NCI-H1092 treated with DMSO at 0.1 percent for 48 hours (cell line): Measurements from ENCODE around the gene MAIP1.
A peak's percentile ranks its signal among the peaks of the same experiment; 100 is the strongest.

Experiments
- DNase-seq: peaks from one replicate; lab custom pipeline; 2025; lab: John Stamatoyannopoulos, UW

Gene MAIP1

GRCh38 chr2:199950396-199950795 lies 5.0 kb upstream of the MAIP1 start:
- no peak for DNase-seq

DNA sequence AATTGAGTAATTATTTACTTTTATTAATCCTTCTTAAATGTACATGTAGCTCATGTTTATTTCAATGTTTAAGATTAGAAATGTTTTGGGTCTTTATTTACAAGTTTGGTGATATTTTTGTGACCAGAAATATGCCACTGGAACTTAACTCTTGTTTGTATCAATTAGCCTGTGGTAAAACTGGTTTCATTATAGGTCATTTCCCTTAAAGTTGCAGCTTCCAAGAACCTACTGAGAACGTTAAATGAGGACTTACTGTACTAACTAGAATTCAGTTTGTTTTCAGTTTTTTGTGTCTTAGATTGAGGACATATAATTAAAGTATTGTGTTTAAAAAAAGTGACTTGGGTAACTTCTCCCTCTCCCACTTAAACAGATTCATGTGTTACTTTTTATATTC lies 4.4 kb upstream of the MAIP1 start:
- no peak for DNase-seq

DNA sequence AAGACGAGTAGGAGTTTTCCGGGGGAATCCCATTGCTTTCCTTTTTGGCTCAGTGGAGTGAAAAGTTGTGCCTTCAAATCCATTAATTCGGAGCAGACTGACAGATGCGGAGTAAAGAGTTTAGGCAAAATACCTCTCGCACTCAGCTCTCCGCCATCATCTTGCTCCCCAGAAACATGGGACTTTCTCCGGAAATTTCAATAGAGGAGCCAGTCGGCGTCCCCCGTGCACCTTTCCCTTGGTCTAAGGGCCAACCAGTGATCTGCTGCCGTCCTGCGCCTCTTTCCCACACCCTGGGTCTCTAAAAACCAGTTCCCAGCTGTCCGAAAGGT lies 409 bp upstream of the MAIP1 start:
- peak; percentile 56 for DNase-seq

GRCh38 chr2:199956062-199956380 lies 639 bp downstream of the MAIP1 start:
- no peak for DNase-seq

- no peak for DNase-seq
These were observed 2.6 kb downstream of the MAIP1 start for GRCh38 chr2:199958014-199958413.

- no peak for DNase-seq
These were observed 6.8 kb downstream of the MAIP1 start for GRCh38 chr2:199962203-199962602.

GRCh38 chr2:199966405-199966804 lies 11.0 kb downstream of the MAIP1 start:
- DNase-seq, result no peak

DNA sequence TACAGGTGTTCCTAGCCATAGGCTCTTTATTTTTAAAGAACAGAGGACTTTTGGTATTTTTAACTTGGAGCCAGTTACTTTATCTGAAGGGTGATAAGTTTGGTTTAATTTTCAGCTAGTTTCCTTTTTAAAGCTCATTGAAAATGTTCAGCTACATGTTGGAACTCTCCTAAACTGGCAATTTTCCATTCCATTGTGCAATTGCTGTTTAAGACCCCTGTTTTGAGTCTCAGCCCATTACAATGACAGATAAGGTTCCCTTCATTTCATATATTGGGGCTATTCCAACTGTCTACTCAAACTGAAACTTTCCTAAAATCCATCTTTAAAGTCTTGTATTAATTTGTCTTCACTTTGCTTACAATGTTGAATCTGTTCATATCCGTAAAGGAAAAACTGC lies 11.6 kb downstream of the MAIP1 start:
- no peak for DNase-seq

DNA sequence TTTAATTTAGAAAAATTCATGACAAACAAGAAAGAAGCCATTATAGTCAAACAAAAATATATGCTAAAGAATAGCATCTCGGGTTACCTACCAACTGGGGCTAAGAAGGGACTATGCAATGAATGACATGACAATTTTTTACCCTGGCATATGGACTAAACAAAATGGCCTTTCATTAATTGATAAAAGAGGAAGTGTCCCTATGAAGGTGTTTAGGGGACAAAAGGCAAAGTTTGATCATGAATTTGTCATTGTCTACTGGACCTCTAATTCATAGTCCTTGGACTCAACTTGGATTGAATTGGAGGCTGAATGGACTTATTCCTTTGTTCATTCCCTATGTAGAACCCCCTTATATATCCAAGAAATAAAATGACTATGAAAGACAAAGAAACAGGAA lies 12.7 kb downstream of the MAIP1 start:
- no peak for DNase-seq

- DNase-seq, result no peak
These were observed 16.8 kb downstream of the MAIP1 start for GRCh38 chr2:199972088-199972626.

- DNase-seq, result peak; percentile 8
These were observed 18.3 kb downstream of the MAIP1 start for GRCh38 chr2:199973703-199974102.

GRCh38 chr2:199975273-199975895 lies 20.0 kb downstream of the MAIP1 start:
- DNase-seq, result no peak

DNA sequence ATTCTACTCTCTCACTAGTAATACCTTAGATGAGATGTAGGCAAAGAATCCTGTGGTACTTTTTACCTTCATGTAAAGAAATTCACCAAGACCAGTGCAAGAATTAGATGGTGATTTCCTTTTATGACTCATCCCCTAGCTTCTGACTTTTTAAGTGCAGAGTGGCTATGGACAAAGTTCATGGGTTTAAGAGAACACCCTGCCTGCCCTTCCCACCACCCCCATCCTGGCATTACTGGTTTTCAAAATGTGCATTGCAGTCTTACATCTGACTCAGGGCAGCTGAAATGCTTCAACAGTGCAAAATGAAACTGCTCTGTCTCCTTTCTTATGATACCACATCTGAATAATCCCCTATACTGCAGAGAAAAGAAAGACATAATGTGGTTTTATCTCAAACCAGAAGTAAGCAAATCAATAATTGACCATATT lies 22.6 kb downstream of the MAIP1 start:
- DNase-seq, result no peak

GRCh38 chr2:199979398-199979797 lies 24.0 kb downstream of the MAIP1 start:
- no peak for DNase-seq

DNA sequence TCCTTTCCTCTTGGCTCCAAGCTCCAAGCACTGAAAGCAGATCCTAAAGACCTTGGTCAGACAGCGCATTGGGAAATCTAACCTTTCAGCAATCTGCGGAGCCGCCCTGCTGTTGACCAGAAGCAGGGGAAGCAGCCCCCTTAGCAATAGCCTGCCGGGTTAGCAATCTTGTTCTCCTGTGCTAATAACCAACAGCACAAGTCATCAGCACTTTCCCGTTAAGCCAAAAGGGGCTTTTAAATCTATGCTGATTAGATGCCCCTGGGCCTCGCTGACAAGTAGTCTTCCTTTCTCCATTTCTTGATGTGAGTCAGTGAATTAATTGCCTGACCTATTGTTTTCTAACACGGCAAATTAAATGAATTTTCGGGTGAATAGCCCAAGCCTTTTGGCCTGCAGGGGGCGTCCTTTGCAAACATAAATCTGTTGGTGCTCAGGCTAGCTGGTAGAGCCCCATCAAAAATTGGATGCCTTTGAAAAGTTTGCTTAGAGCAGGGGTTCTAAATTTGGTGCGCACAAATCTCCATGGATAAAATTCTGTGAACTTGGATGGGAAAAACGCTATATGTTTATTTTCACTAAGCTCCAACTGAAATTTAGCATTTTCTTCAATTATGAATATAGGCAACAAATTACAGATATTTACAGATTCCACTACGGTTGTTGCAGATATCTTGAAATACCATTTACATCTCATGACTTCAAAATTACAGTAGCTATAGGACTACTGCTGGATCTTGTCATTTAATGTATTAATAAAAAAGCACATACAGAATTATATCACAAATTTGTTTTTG lies 24.6 kb downstream of the MAIP1 start:
- DNase-seq, result peak; percentile 37

DNA sequence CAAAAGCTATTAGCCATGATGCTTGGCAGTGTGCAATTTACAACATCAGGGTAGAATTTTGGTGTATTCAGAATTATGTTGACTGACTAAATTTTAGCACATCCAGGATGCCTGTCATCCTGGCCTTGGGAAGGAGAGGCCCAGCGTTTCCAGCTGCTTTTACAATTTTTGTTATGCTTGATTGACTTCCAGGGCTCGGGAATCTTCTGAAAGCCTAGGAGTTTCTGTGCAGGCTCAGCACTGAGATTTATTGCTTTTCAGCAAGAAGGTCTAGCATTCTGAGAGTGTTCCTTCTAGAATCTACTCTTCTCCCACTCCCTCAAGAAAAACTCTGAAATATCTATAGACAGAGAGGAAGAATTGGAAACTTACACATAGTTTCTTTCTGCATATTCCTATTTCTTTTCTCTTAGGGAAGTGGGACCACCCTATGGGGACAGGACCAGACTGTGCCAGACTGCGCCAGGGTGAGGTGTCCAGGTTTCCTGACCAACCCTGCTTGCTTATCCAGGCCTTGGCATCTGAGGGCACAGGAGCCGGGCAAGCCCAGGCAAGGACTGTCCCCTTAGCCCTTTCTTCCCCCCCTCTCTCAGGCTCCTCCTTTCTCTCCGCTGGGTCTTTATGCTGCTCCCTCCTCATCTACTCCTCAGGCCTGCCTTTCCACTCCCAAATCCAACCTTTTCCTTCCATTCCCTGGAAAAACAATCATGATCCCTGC lies 26.9 kb downstream of the MAIP1 start:
- no peak for DNase-seq

GRCh38 chr2:199983534-199983933 lies 28.2 kb downstream of the MAIP1 start:
- no peak for DNase-seq

- no peak for DNase-seq
These were observed 28.8 kb downstream of the MAIP1 start for GRCh38 chr2:199984159-199984558.

DNA sequence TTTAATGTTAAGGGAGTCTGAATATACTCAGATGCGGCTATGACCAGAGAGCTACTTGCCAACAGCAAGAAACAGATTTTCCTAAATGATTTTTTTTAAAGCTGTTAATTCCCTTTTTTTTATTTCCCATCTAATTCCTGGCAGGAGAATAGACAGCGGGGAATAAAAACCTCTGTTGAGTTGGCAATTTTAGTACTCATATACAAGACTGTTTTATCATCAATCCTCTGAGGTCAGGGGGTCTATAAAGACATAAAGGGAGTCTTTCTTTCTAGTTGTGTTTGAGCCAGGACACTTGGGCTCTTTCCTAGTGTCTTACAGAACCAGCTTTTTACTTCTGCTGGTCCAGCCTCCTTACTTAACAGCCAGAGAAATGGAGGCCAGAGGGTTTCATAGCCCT lies 29.4 kb downstream of the MAIP1 start:
- DNase-seq, result no peak

- DNase-seq, result peak; percentile 63
These were observed 30.3 kb downstream of the MAIP1 start for GRCh38 chr2:199985625-199986207.

DNA sequence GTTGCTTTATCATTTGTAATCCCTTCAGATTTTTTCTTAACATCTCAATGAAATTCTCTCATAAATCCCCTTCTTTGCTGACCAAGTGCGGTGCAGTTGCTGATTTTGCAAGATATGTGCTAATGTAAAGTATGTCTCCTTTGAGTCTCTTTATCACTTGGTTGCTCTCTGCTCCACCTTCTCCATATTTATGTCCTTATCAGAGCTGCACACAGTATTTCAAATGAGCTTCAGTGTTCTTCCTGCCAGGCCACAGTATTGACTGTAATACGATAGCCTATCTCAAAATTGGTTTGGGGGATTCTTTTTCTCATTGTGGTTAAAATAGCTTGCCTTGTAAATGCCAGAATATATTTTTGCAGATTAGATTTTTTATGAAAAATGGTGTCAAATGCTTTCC lies 32.2 kb downstream of the MAIP1 start:
- peak; percentile 25 for DNase-seq

DNA sequence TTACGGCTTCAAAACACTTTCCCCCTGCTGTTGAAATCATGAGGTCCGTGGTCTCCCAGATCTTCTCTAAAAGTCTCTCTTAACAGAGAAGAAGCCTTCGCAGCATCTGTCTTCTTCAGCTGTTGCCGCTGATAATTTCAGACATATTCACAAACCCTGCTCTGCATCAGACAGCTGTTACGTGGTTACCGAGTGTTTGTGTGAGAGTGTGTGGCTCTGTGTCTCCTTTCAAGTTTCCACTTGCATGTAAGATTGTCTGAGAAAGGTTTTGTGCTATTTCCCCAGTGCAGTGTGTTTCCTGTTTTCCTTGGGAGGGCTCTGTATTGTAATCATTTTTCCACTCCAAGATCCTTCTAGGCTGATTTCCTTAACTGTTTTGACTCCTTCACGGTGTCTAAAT lies 32.8 kb downstream of the MAIP1 start:
- no peak for DNase-seq

GRCh38 chr2:199989822-199990221 lies 34.4 kb downstream of the MAIP1 start:
- DNase-seq, result no peak
